GM12878 (cell line): ENCODE measurements around the gene CFAP92. TPM values are rescaled to one million over a fixed set of nuclear protein-coding genes. Genes with fewer than 3 reads are reported as not detected.

ENCODE experiments used
- ATAC-seq: fragments of 200-7000 bp; cut with Tn5 transposase; 3 replicates; pipeline ENCODE4 v1.9.1; 2020; ENCODE audit warnings: mild to moderate bottlenecking, moderate library complexity
- BruUV-seq: library from RNA; stranded (reverse); fragments of 400-500 nt; replicated peaks from 2 replicates; lab custom pipeline; 2021; lab: Mats Ljungman, UMichigan
- CTCF ChIA-PET: fragments of 300-600 bp; sonication (Branson Sonifier 250); formaldehyde crosslinking; extraction: SDS; loops from one replicate; lab custom pipeline; 2021; ENCODE audit warnings: inconsistent platforms; lab: Yijun Ruan, JAX
- POLR2A ChIA-PET: fragments of 350-600 bp; formaldehyde crosslinking; extraction: SDS; loops from one replicate; lab custom pipeline; 2021; ENCODE audit warnings: inconsistent platforms; lab: Charles Lee
- RAD21 ChIA-PET: fragments of 300-600 bp; sonication (Branson Sonifier 250); formaldehyde crosslinking; loops from one replicate; lab custom pipeline; 2023; ENCODE audit warnings: antibody characterized with exemption; ENCODE audit not compliant: unreplicated experiment; lab: Charles Lee
- SMC1A ChIA-PET: fragments of 300-600 bp; sonication (Branson Sonifier 250); formaldehyde crosslinking; loops from one replicate; lab custom pipeline; 2023; ENCODE audit not compliant: unreplicated experiment, uncharacterized antibody; lab: Charles Lee
- DNase-seq: peaks from one replicate; pipeline ENCODE4 v3.0.0-alpha.2; 2011; ENCODE audit warnings: low read depth, low spot score
- FAIRE-seq: peaks from 3 replicates; lab custom pipeline; 2011; peaks lifted over from hg19 to GRCh38; lab: Jason Lieb, UNC
- H2AFZ ChIP-seq: 2 replicates; pipeline ENCODE4 v1.6.0; 2011; ENCODE audit warnings: low read depth, low read length, control low read depth; ENCODE audit not compliant: control insufficient read depth
- H3K27ac ChIP-seq: 2 replicates; pipeline ENCODE4 v1.5.1; 2011; ENCODE audit warnings: control low read depth; ENCODE audit not compliant: control insufficient read depth, insufficient read depth
- H3K27me3 ChIP-seq, 2 experiments: replicated peaks in 1 of 2; 2 replicates each; pipeline versions ENCODE4 v1.6.0 to v1.6.1; 2011; ENCODE audit warnings: low read length in 1 of 2; ENCODE audit not compliant: control insufficient read depth in 2 of 2, insufficient read depth in 2 of 2
- H3K36me3 ChIP-seq, 2 experiments: 2 replicates each; pipeline ENCODE4 v1.5.1; 2011; ENCODE audit warnings: low read length in 1 of 2; ENCODE audit not compliant: control insufficient read depth in 2 of 2, insufficient read depth in 2 of 2
- H3K4me1 ChIP-seq: 2 replicates; pipeline ENCODE4 v1.6.1; 2011; ENCODE audit warnings: mild to moderate bottlenecking, low read length, moderate library complexity, mixed read lengths; ENCODE audit not compliant: control insufficient read depth, insufficient read depth
- H3K4me2 ChIP-seq: 2 replicates; pipeline ENCODE4 v1.6.0; 2011; ENCODE audit warnings: control low read depth; ENCODE audit not compliant: control insufficient read depth, insufficient read depth
- H3K4me3 ChIP-seq: fragments of 200-600 bp; sonication (generic); 2 replicates; pipeline ENCODE4 v1.5.1; 2016
- H3K79me2 ChIP-seq: 2 replicates; pipeline ENCODE4 v1.6.0; 2011; ENCODE audit warnings: low read length; ENCODE audit not compliant: control insufficient read depth, insufficient read depth
- H3K9ac ChIP-seq: 2 replicates; pipeline ENCODE4 v1.8.0; 2011; ENCODE audit warnings: low read length, control low read depth, mixed read lengths; ENCODE audit not compliant: control insufficient read depth, insufficient read depth
- H3K9me3 ChIP-seq: replicated peaks from 3 replicates; pipeline ENCODE4 v1.5.1; 2011; ENCODE audit warnings: mild to moderate bottlenecking, low read length; ENCODE audit not compliant: control insufficient read depth, insufficient read depth
- H4K20me1 ChIP-seq: 2 replicates; pipeline ENCODE4 v1.6.0; 2011; ENCODE audit not compliant: control insufficient read depth, insufficient read depth
- BMI1 ChIP-seq: fragments of 450-650 bp; IDR thresholded peaks from 2 replicates; pipeline ENCODE4 v1.6.1; 2016; ENCODE audit warnings: mild to moderate bottlenecking, moderate library complexity, borderline replicate concordance
- MYC ChIP-seq: IDR thresholded peaks from 2 replicates; pipeline ENCODE4 v1.6.1; 2011; ENCODE audit warnings: mild to moderate bottlenecking, low read length, moderate library complexity, inconsistent platforms; ENCODE audit not compliant: insufficient read depth, insufficient replicate concordance, insufficient read length, severe bottlenecking
- NFXL1 ChIP-seq: fragments of 450-650 bp; IDR thresholded peaks from 2 replicates; pipeline ENCODE4 v1.6.1; 2017; ENCODE audit warnings: antibody characterized with exemption, mild to moderate bottlenecking, borderline replicate concordance
- RUNX3 ChIP-seq: IDR thresholded peaks from 2 replicates; pipeline ENCODE4 v1.6.1; 2012; ENCODE audit warnings: low read length, inconsistent platforms
- whole genome bisulfite sequencing: methylation state at CpG from one replicate; pipeline ENCODE4 v1.1.6; 2016; ENCODE audit warnings: low lambda C conversion rate; ENCODE audit not compliant: insufficient replicate concordance, insufficient coverage; ENCODE audit errors: missing lambda C conversion rate; 5-methylcytosine and 5-hydroxymethylcytosine counted together
- in situ Hi-C: fragments of 300-500 bp; cut with MboI; formaldehyde crosslinking; loops from 9 replicates; pipeline ENCODE4 v1.14.3; 2018; ENCODE audit warnings: mixed read lengths
- intact Hi-C: fragments of 100-400 bp; cut with micrococcal nuclease; formaldehyde crosslinking; loops from one replicate; pipeline ENCODE4 v1.14.2; 2022; ENCODE audit not compliant: unreplicated experiment
- polyA plus RNA-seq, 11 experiments: library from polyadenylated mRNA; depleted of rRNA in 4 of 11; unstranded in 6 of 11; stranded (reverse) in 5 of 11; fragments of >200 nt; fragmentation: Nextera tagmentation in 4 of 11; fragmentation: Illumina TruSeq in 1 of 11; extraction: Ambion mirVana in 4 of 11; extraction: Trizol in 1 of 11; gene quantifications; 1 replicate in 1 of 11; 2 replicates in 10 of 11; pipeline versions ENCODE4 v1.2.1 to v1.2.3, GENCODE V29; 2011 to 2016; ENCODE audit warnings: inconsistent platforms in 2 of 11, missing spikeins in 2 of 11, low read depth in 1 of 11
- total RNA-seq, 4 experiments: library from RNA; depleted of rRNA in 3 of 4; stranded (reverse); fragments of >200 nt in 3 of 4; fragmentation: Illumina TruSeq in 1 of 4; extraction: Trizol in 1 of 4; gene quantifications; 2 replicates each; pipeline versions ENCODE4 v1.2.1 to v1.2.3, GENCODE V29; 2013 to 2021
- TF ChIP-seq, protein P1 (sequence below): fragments of 150-350 bp; IDR thresholded peaks from 2 replicates; pipeline ENCODE4 v1.6.1; 2014; ENCODE audit warnings: mild to moderate bottlenecking, low read depth, low read length

CFAP92 gene
- total and polyA plus RNA-seq, 10 of the 15 experiments (the other 5 are each of a cell fraction or from before 2014, with no cell fraction given), result 0.05 to 0.52 (median 0.14) TPM; not detected in 7

- ChIA-PET POLR2A (no interaction called here), CTCF (interaction anchor here (0.8 kb wide), 1 partner anchor 297 kb away, joined by 3 read pairs; no protein-coding TSS in a partner anchor), RAD21 (no interaction called here), SMC1A (no interaction called here)
- no peak overlapping the region for H3K9ac ChIP-seq
- H2AFZ ChIP-seq, result no peak overlapping the region
- WGBS, result 95% methylated on average over 10 of the region's 10 CpGs
- TF ChIP-seq MYC (no peak), RUNX3 (no peak), BMI1 (no peak)
- TF ChIP-seq, protein P1, sequence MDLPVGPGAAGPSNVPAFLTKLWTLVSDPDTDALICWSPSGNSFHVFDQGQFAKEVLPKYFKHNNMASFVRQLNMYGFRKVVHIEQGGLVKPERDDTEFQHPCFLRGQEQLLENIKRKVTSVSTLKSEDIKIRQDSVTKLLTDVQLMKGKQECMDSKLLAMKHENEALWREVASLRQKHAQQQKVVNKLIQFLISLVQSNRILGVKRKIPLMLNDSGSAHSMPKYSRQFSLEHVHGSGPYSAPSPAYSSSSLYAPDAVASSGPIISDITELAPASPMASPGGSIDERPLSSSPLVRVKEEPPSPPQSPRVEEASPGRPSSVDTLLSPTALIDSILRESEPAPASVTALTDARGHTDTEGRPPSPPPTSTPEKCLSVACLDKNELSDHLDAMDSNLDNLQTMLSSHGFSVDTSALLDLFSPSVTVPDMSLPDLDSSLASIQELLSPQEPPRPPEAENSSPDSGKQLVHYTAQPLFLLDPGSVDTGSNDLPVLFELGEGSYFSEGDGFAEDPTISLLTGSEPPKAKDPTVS, result no peak
- no peaks in the 10 kb centered on the region for H3K79me2 ChIP-seq
- no TSS peak for BruUV-seq
- ATAC-seq, result no peak
- H3K9me3 ChIP-seq, result no peaks in the 10 kb centered on the region
- in situ Hi-C loops (no loop called here), intact Hi-C loops (no loop called here)
- no peaks in the 10 kb centered on the region for H4K20me1 ChIP-seq
- H3K4me2 ChIP-seq, result no peak overlapping the region
- H3K36me3 ChIP-seq, result peaks cover 7 to 17% of the 10 kb centered on the region in 2 experiments
- H3K4me3 ChIP-seq, result no peak overlapping the region
- DNase-seq, result no peak
- H3K27ac ChIP-seq, result no peak overlapping the region
- FAIRE-seq, result no peak
- H3K27me3 ChIP-seq, result no peaks in the 10 kb centered on the region
- H3K4me1 ChIP-seq, result no peaks in the 10 kb centered on the region
These were observed 78.8 kb downstream of the CFAP92 start for GRCh38 chr3:128914966-128915645.

DNA sequence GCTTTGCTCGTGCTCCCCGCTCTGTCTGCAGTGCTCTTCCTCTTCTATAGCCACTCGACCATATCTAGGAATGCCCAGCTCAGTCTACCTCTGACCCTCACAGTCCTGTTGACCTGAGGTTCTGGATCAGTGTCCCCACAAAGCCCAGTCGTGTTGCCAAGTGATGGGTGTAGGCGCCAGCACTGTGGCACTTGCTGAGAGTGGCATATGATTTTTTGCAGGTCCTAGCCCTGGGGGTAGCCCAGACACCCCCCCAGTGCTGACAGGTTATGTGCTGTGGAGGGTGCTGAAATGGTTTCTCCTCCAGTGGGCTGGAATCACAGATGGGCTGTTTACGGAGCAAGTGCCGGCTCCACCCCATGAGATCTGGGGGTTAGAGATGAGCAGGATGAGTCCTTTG lies 82.0 kb downstream of the CFAP92 start:
- WGBS, result 84% methylated on average over 7 of the region's 7 CpGs
- ChIA-PET RAD21 (no interaction called here), POLR2A (no interaction called here), SMC1A (no interaction called here), CTCF (no interaction called here)
- H3K79me2 ChIP-seq, result no peaks in the 10 kb centered on the region
- no peak for ATAC-seq
- FAIRE-seq, result no peak
- BruUV-seq, result no TSS peak
- no peaks in the 10 kb centered on the region for H3K9me3 ChIP-seq
- no peak overlapping the region for H3K4me3 ChIP-seq
- H3K4me2 ChIP-seq, result no peak overlapping the region
- peaks cover 20 to 23% of the 10 kb centered on the region in 2 experiments for H3K36me3 ChIP-seq
- intact Hi-C loops, result no loop called here
- H3K27ac ChIP-seq, result no peak overlapping the region
- no peak for TF ChIP-seq NFXL1
- H4K20me1 ChIP-seq, result no peaks in the 10 kb centered on the region
- in situ Hi-C loops, result no loop called here
- H3K4me1 ChIP-seq, result no peaks in the 10 kb centered on the region
- H3K27me3 ChIP-seq, result no peaks in the 10 kb centered on the region
- no peak overlapping the region for H2AFZ ChIP-seq
- DNase-seq, result no peak
- no peak overlapping the region for H3K9ac ChIP-seq
